ENCODE measurements around the gene ANKRD26. TPM values are rescaled to one million over a fixed set of nuclear protein-coding genes. Genes with fewer than 3 reads are reported as not detected.
"Not testable (repeated sequence)": the region's sequence is repeated elsewhere in the genome, so short reads cannot be mapped to it uniquely, and the experiment has no call there.

The ANKRD26 gene
- 1.8 and 2.4 TPM in 2 replicates for total RNA-seq (2014; rRNA removed; shearing (Covaris generic))

GRCh38 chr10:27099916-27100812 is at the start of gene ANKRD26:
Gene ANKRD26, minus strand, starts transcription at chr10:27100494. Its CDS starts 168 bp downstream, at chr10:27100326.
- peak; percentile 98 for DNase-seq (ENCODE audit: low spot score)

GRCh38 chr10:27147701-27148100 is 47.4 kb upstream of the ANKRD26 start:
- DNase-seq (ENCODE audit: low spot score), result no peak

- DNase-seq (ENCODE audit: low spot score), result no peak
Observed at GRCh38 chr10:27145937-27146336, 45.6 kb upstream of the ANKRD26 start.

GRCh38 chr10:27143686-27144085 is 43.4 kb upstream of the ANKRD26 start:
- no peak for DNase-seq (ENCODE audit: low spot score)

- no peak for DNase-seq (ENCODE audit: low spot score)
Observed at GRCh38 chr10:27138277-27138676, 38.0 kb upstream of the ANKRD26 start.

GRCh38 chr10:27134371-27134770 is 34.1 kb upstream of the ANKRD26 start:
- no peak for DNase-seq (ENCODE audit: low spot score)

- DNase-seq (ENCODE audit: low spot score), result no peak
Observed at GRCh38 chr10:27108165-27108564, 7.9 kb upstream of the ANKRD26 start.

GRCh38 chr10:27104919-27105318 is 4.6 kb upstream of the ANKRD26 start:
- DNase-seq (ENCODE audit: low spot score), result no peak

- no peak for DNase-seq (ENCODE audit: low spot score)
Observed at GRCh38 chr10:27100813-27101347, 586 bp upstream of the ANKRD26 start.

GRCh38 chr10:27099448-27099847 is 846 bp downstream of the ANKRD26 start:
- DNase-seq (ENCODE audit: low spot score), result no peak

- DNase-seq (ENCODE audit: low spot score), result no peak
Observed at GRCh38 chr10:27088119-27089044, 11.9 kb downstream of the ANKRD26 start.

- DNase-seq (ENCODE audit: low spot score), result no peak
Observed at GRCh38 chr10:27072436-27073114, 27.7 kb downstream of the ANKRD26 start.

- no peak for DNase-seq (ENCODE audit: low spot score)
Observed at GRCh38 chr10:27068217-27068891, 31.9 kb downstream of the ANKRD26 start.

GRCh38 chr10:27065084-27065483 is 35.2 kb downstream of the ANKRD26 start:
- DNase-seq (ENCODE audit: low spot score), result no peak

GRCh38 chr10:27052656-27053055 is 47.6 kb downstream of the ANKRD26 start:
- DNase-seq (ENCODE audit: low spot score), result no peak

- DNase-seq (ENCODE audit: low spot score), result not testable (repeated sequence)
Observed at GRCh38 chr10:27045247-27045646, 55.0 kb downstream of the ANKRD26 start.

- no peak for DNase-seq (ENCODE audit: low spot score)
Observed at GRCh38 chr10:27041196-27041595, 59.1 kb downstream of the ANKRD26 start.

GRCh38 chr10:27038168-27038567 is 62.1 kb downstream of the ANKRD26 start:
- DNase-seq (ENCODE audit: low spot score), result no peak

GRCh38 chr10:27035163-27035562 is 65.1 kb downstream of the ANKRD26 start:
- no peak for DNase-seq (ENCODE audit: low spot score)

- no peak for DNase-seq (ENCODE audit: low spot score)
Observed at GRCh38 chr10:27030060-27030459, 70.2 kb downstream of the ANKRD26 start.

GRCh38 chr10:27022048-27022447 is 78.2 kb downstream of the ANKRD26 start:
- no peak for DNase-seq (ENCODE audit: low spot score)
